Amygdala (tissue), 56 donors: ENCODE data around the gene C12orf75.

Source experiments
- DNase-seq, 56 donors: peaks; one replicate each; lab custom pipeline; 2025; lab: John Stamatoyannopoulos, UW

C12orf75 gene

DNA sequence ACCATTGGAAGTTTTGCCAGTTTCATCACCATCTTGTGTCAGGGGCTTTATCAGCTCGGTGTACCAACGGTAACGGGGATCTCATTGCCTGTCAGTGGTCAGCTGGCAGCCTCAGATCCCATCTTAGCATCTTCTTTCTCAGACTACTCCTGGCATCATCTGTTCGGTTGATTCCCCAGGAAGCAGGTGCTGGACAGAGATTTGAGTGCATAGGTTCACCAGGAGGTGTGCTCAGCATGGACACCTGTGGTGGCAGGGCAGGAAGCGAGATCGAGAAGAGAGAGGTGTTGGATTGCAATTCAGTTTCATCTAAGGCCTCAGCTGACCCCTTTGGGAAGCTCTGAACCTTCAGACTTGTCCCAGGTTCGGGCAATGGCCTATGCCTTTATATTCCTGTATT, 76.0 kb downstream of the C12orf75 start:
- no peak for DNase-seq

DNA sequence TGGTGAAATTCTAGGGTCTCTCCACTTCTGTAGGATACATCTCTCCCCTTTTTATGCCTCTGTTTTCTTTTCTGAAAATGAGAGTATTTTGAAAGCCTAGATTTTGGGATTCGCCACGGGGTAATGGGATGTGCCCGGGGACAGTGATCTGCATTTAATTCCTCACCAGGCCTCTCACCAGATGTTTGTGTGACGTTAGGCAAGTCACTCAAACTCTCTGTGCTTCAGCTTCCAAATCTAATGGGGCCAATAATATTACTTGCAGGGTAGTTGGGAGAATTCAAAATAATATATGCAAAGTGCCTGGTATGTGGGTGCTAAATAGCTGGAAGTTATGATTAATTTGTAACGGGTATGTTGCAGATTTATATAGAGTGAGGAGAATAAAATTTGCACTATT, 78.8 kb downstream of the C12orf75 start:
- no peak for DNase-seq

DNA sequence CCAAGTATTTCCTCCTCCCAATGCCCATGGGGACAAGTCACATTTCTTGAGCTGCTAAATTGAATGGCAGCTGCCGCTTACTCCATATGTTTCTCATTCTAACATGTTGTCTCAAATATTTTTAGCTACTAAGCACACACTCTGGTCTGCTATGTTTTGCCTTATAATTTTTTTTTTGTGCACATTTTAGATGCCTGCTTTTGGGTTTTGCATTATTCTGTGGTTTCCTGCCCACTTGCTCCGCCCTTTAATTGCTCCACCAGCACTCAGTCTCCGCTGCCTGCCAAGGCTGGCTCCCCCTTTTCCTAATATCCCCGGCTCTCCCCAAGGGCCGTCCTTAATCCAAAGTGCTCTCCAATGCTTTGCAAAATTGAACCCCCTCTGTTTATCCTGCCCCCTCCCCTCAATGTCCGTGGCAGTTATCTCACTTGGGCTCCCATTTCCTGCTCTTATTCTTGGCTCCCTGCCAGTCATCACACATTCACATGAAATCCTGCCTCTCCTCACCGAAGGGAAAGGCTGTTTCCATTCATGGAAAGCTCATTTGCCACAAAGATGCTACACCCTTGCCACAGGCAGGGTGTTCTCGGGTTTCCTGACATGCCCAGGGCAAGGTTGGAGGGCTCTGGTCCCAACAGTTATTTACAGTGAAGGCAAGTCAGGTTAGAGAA, 79.4 kb downstream of the C12orf75 start:
- DNase-seq = peak in 4 of 56 donors; percentile 1 to 21 (median 2)

GRCh38 chr12:105413911-105414487, 83.5 kb downstream of the C12orf75 start:
- no peak for DNase-seq

- DNase-seq = no peak
Measured at GRCh38 chr12:105417732-105418131, 87.2 kb downstream of the C12orf75 start.

- DNase-seq = no peak
Measured at GRCh38 chr12:105418229-105418628, 87.7 kb downstream of the C12orf75 start.

DNA sequence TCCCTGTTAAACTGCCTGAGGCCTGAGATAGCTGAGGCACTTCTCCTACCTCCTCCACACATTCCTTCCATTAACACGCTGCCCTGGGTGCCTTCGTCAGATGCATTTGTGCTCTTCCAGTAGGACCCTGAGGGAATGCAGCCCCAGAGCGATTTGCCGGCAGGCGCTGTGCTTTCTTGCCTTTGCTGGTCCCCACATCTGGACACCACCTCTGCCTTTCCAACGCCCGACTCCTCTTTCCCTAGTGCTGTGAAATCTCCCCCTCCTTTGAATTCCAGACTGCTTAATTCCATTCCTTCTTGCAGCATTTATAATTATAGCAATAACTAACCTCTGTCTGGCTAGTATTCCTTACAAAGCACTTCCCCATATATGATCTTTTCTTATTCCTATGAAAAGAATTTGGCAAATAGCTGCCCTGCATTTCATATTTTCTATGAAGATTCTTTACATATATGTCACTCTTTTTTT, 88.4 kb downstream of the C12orf75 start:
- DNase-seq = no peak

- no peak for DNase-seq
Measured at GRCh38 chr12:105419606-105420005, 89.1 kb downstream of the C12orf75 start.

DNA sequence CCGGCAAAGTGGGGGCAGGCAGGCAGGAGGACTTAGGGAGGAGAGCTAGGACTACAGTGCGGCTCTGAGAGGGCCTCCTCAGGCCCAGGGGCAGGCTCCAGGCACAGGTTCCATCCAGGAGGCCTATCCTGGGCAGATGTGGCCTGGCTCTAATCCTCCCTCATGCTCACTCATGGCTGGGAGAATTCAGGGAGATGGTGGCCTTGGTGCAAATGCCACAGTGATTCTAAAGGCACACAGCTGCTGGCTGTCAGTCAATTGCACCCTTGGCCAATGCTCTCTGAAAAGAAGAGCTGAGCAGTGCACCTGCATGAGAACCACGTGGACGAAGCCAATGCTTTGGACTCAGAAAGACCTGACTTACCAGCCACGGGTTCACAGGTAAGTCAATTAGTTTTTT, 89.6 kb downstream of the C12orf75 start:
- no peak for DNase-seq

DNA sequence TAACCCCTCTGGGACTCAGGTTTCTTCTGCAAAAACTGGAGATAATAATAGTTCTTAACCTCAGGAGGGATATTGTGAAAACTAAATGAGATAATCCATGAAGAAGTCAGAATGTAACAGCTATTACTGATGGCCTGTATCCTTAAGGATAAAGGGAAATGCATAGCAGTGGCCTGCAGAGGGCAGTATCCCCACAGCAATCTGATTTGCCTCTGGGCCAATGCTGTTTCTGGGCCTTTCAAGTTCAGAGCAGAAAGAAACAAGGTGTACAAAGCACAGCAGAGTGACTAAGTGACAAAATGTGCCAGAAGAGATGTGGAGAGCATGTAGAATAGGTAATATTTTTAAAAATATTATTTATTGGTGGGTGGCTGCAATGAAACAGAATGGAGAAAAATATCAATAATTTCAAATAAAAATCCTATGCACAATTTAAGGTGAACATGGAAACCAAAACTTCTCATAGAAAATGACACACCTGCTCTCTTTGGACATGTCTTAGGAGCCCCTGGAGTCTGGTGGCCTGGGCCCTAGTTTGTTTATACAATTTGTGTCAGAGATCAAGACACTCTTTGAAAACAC, 90.3 kb downstream of the C12orf75 start:
- peak in 53 of 56 donors; percentile 0 to 83 (median 32) for DNase-seq
